ENCODE data around the gene RTCB. TPM values are rescaled to one million over a fixed set of nuclear protein-coding genes. Genes with fewer than 3 reads are reported as not detected.

The RTCB gene
- total RNA-seq, 2 donors from 2014 or later: 52.1 to 87.5 TPM

GRCh38 chr22:32348031-32348611 lies 63.9 kb downstream of the RTCB start:
- H3K9me3 ChIP-seq: no peaks in the 10 kb centered on the region
- H3K27me3 ChIP-seq (replicated peaks; ENCODE audit: insufficient read depth): no peaks in the 10 kb centered on the region
- H3K27ac ChIP-seq: no peak overlapping the region
- TF ChIP-seq CTCF (IDR thresholded peaks at IDR 0.05) (no peak), POLR2AphosphoS5 (IDR thresholded peaks at IDR 0.05) (no peak), POLR2A (IDR thresholded peaks at IDR 0.05) (no peak)
- no peaks in the 10 kb centered on the region for H3K4me1 ChIP-seq (replicated peaks)
- 85% methylated on average over 6 of the region's 6 CpGs for WGBS
- no peaks in the 10 kb centered on the region for H3K36me3 ChIP-seq
- DNase-seq (ENCODE audit: low spot score): no peak
- H3K4me3 ChIP-seq: no peak overlapping the region
- intact Hi-C loops (cut with DNase I): no loop called here

GRCh38 chr22:32343941-32344340 lies 68.1 kb downstream of the RTCB start:
- H3K4me3 ChIP-seq: no peak overlapping the region
- H3K27ac ChIP-seq: no peak overlapping the region
- 42% methylated on average over 5 of the region's 5 CpGs for WGBS
- H3K36me3 ChIP-seq: no peaks in the 10 kb centered on the region
- DNase-seq (ENCODE audit: low spot score): no peak
- H3K4me1 ChIP-seq (replicated peaks): no peaks in the 10 kb centered on the region
- peaks cover 7% of the 10 kb centered on the region for H3K27me3 ChIP-seq (replicated peaks; ENCODE audit: insufficient read depth)
- TF ChIP-seq POLR2AphosphoS5 (IDR thresholded peaks at IDR 0.05) (no peak), POLR2A (IDR thresholded peaks at IDR 0.05) (no peak), CTCF (IDR thresholded peaks at IDR 0.05) (no peak)
- no peaks in the 10 kb centered on the region for H3K9me3 ChIP-seq
- intact Hi-C loops (cut with DNase I): no loop called here

- Histone ChIP-seq H3K27ac (no peak overlapping the region), H3K4me3 (no peak overlapping the region), H3K9me3 (no peaks in the 10 kb centered on the region), H3K27me3 (replicated peaks; ENCODE audit: insufficient read depth) (peaks cover 7% of the 10 kb centered on the region), H3K4me1 (replicated peaks) (no peaks in the 10 kb centered on the region), H3K36me3 (no peaks in the 10 kb centered on the region)
- WGBS: 82% methylated on average over 2 of the region's 2 CpGs
- TF ChIP-seq CTCF (IDR thresholded peaks at IDR 0.05): no peak
- TF ChIP-seq POLR2A (IDR thresholded peaks at IDR 0.05): no peak
- no peak for TF ChIP-seq POLR2AphosphoS5 (IDR thresholded peaks at IDR 0.05)
- intact Hi-C loops (cut with DNase I): no loop called here
- no peak for DNase-seq (ENCODE audit: low spot score)
These were observed 69.1 kb downstream of the RTCB start for GRCh38 chr22:32342977-32343376.

DNA sequence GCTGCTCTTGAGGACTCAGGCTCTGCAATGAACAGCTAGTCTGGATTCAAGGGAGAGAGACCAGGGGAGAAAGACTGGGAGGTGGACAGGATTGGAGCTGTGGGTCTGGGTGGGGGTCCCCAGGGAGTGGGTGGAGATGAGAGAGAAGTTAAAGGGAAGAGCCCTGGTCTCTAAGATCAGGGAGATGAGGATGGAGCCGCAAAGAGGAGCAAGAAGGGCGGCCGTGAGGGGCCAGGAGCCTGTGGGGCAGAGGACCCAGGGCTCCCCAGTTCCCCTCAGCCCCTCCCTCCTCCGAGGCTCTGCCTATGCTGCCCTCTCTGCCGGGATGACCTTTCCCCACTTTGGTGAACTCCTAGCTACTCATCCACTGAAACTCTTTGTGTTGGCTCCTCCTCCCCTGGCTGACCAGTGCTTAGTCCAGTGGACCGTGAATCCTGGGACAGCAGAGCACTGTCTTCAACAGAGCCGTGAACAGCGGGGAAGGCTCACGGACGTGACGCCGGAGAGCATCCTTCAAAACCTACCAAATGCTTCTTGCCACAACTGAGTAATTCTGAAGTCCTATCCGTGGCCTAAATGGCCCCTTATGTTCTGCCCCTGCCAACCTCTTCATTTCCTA lies 70.8 kb downstream of the RTCB start:
- WGBS: 60% methylated on average over 13 of the region's 13 CpGs
- no peak for DNase-seq (ENCODE audit: low spot score)
- intact Hi-C loops (cut with DNase I): no loop called here
- Histone ChIP-seq H3K4me3 (no peak overlapping the region), H3K27me3 (replicated peaks; ENCODE audit: insufficient read depth) (peaks cover 7% of the 10 kb centered on the region), H3K36me3 (no peaks in the 10 kb centered on the region), H3K27ac (no peak overlapping the region), H3K4me1 (replicated peaks) (no peaks in the 10 kb centered on the region), H3K9me3 (no peaks in the 10 kb centered on the region)
- TF ChIP-seq CTCF (IDR thresholded peaks at IDR 0.05) (no peak), POLR2A (IDR thresholded peaks at IDR 0.05) (no peak)

- intact Hi-C loops (cut with DNase I): no loop called here
- H3K27ac ChIP-seq: no peak overlapping the region
- DNase-seq (ENCODE audit: low spot score): no peak
- peaks cover 7% of the 10 kb centered on the region for H3K27me3 ChIP-seq (replicated peaks; ENCODE audit: insufficient read depth)
- 72% methylated on average over 11 of the region's 11 CpGs for WGBS
- no peaks in the 10 kb centered on the region for H3K9me3 ChIP-seq
- no peak for TF ChIP-seq CTCF (IDR thresholded peaks at IDR 0.05)
- TF ChIP-seq POLR2A (IDR thresholded peaks at IDR 0.05): no peak
- no peak for TF ChIP-seq POLR2AphosphoS5 (IDR thresholded peaks at IDR 0.05)
- no peak overlapping the region for H3K4me3 ChIP-seq
- H3K4me1 ChIP-seq (replicated peaks): no peaks in the 10 kb centered on the region
- H3K36me3 ChIP-seq: no peaks in the 10 kb centered on the region
These were observed 71.6 kb downstream of the RTCB start for GRCh38 chr22:32340411-32340810.

All from prostate gland (tissue), 2 donors.